SU-DHL-6 (cell line): ENCODE measurements around the gene BCAS3.

Source experiments
- H2AFZ ChIP-seq: fragments of 200-600 bp; sonication (generic); 2 replicates; pipeline ENCODE4 v1.6.1; 2014; ENCODE audit warnings: low read depth, mild to moderate bottlenecking, moderate library complexity, mixed read lengths, antibody characterized with exemption, low read length; ENCODE audit not compliant: severe bottlenecking
- H3F3A ChIP-seq: fragments of 200-600 bp; shearing (Covaris generic); 2 replicates; pipeline ENCODE4 v1.6.0; 2016; ENCODE audit warnings: antibody characterized with exemption, mild to moderate bottlenecking; ENCODE audit not compliant: insufficient read depth
- H3K27ac ChIP-seq: fragments of 200-600 bp; sonication (generic); 2 replicates; pipeline ENCODE4 v1.5.1; 2016; ENCODE audit warnings: low read depth, mild to moderate bottlenecking, low read length, moderate library complexity, mixed read lengths
- H3K27me3 ChIP-seq: fragments of 200-600 bp; sonication (generic), shearing (Covaris generic); 2 replicates; pipeline ENCODE4 v1.6.0; 2014; ENCODE audit warnings: mild to moderate bottlenecking, low read length
- H3K36me3 ChIP-seq: fragments of 200-600 bp; sonication (generic); 2 replicates; pipeline ENCODE4 v1.6.1; 2014; ENCODE audit warnings: mild to moderate bottlenecking, low read length, mixed read lengths
- H3K4me2 ChIP-seq: fragments of 300-600, 200-600 bp; shearing (Covaris generic), sonication (generic); 2 replicates; pipeline ENCODE4 v1.6.0; 2014; ENCODE audit warnings: low read length, low read depth, mild to moderate bottlenecking; ENCODE audit not compliant: poor library complexity, severe bottlenecking
- H3K4me3 ChIP-seq: fragments of 200-600 bp; sonication (generic); 2 replicates; pipeline ENCODE4 v1.5.1; 2014; ENCODE audit warnings: antibody characterized with exemption, low read length, mild to moderate bottlenecking, mixed read lengths; ENCODE audit not compliant: insufficient read depth, poor library complexity, severe bottlenecking
- H3K79me2 ChIP-seq: fragments of 200-600 bp; sonication (generic); 2 replicates; pipeline ENCODE4 v1.6.1; 2014; ENCODE audit warnings: mild to moderate bottlenecking, low read length, moderate library complexity; ENCODE audit not compliant: insufficient read depth
- H3K9ac ChIP-seq: fragments of 200-600 bp; sonication (generic); 2 replicates; pipeline ENCODE4 v1.7.0; 2014; ENCODE audit warnings: mild to moderate bottlenecking, low read length
- H3K9me2 ChIP-seq: fragments of 200-600 bp; sonication (generic); replicated peaks from 2 replicates; pipeline ENCODE4 v1.6.1; 2014; ENCODE audit warnings: low read length; ENCODE audit not compliant: insufficient read depth
- H3K9me3 ChIP-seq: fragments of 200-600 bp; sonication (generic); 2 replicates; pipeline ENCODE4 v1.6.1; 2014; ENCODE audit warnings: low read length, mixed read lengths; ENCODE audit not compliant: insufficient read depth
- H4K20me1 ChIP-seq: fragments of 200-600 bp; sonication (generic); 2 replicates; pipeline ENCODE4 v1.6.1; 2014; ENCODE audit warnings: low read depth, mild to moderate bottlenecking, antibody characterized with exemption, low read length, moderate library complexity, mixed read lengths
- EZH2phosphoT487 ChIP-seq: fragments of 200-600 bp; sonication (generic), shearing (Covaris generic); conservative IDR thresholded peaks from 2 replicates; pipeline ENCODE4 v1.6.1; 2018; ENCODE audit warnings: mild to moderate bottlenecking, antibody characterized with exemption, low read length, moderate library complexity, mixed read lengths
- TF ChIP-seq, protein P1 (sequence below): fragments of 200-600 bp; sonication (generic); IDR thresholded peaks from one replicate; pipeline ENCODE4 v1.5.1; 2017; ENCODE audit warnings: antibody characterized with exemption, mild to moderate bottlenecking, low read length, moderate library complexity; ENCODE audit not compliant: insufficient read depth, poor library complexity, severe bottlenecking

The BCAS3 gene

GRCh38 chr17:61423967-61424649, 746.5 kb downstream of the BCAS3 start:
- no peaks in the 10 kb centered on the region for H4K20me1 ChIP-seq
- H3K9me3 ChIP-seq = no peaks in the 10 kb centered on the region
- H3K4me2 ChIP-seq = no peak overlapping the region
- no peaks in the 10 kb centered on the region for H3F3A ChIP-seq
- no peak overlapping the region for H3K4me3 ChIP-seq
- no peaks in the 10 kb centered on the region for H3K36me3 ChIP-seq
- no peak for TF ChIP-seq EZH2phosphoT487
- TF ChIP-seq, protein P1, sequence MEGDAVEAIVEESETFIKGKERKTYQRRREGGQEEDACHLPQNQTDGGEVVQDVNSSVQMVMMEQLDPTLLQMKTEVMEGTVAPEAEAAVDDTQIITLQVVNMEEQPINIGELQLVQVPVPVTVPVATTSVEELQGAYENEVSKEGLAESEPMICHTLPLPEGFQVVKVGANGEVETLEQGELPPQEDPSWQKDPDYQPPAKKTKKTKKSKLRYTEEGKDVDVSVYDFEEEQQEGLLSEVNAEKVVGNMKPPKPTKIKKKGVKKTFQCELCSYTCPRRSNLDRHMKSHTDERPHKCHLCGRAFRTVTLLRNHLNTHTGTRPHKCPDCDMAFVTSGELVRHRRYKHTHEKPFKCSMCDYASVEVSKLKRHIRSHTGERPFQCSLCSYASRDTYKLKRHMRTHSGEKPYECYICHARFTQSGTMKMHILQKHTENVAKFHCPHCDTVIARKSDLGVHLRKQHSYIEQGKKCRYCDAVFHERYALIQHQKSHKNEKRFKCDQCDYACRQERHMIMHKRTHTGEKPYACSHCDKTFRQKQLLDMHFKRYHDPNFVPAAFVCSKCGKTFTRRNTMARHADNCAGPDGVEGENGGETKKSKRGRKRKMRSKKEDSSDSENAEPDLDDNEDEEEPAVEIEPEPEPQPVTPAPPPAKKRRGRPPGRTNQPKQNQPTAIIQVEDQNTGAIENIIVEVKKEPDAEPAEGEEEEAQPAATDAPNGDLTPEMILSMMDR = no peak
- no peaks in the 10 kb centered on the region for H3K9me2 ChIP-seq
- no peak overlapping the region for H2AFZ ChIP-seq
- H3K79me2 ChIP-seq = no peaks in the 10 kb centered on the region
- H3K9ac ChIP-seq = no peak overlapping the region
- H3K27me3 ChIP-seq = no peaks in the 10 kb centered on the region
- no peak overlapping the region for H3K27ac ChIP-seq

GRCh38 chr17:61425682-61426481, 748.2 kb downstream of the BCAS3 start:
- no peaks in the 10 kb centered on the region for H3K27me3 ChIP-seq
- H3K79me2 ChIP-seq = no peaks in the 10 kb centered on the region
- TF ChIP-seq, protein P1 = no peak
- no peak for TF ChIP-seq EZH2phosphoT487
- no peaks in the 10 kb centered on the region for H3K36me3 ChIP-seq
- no peaks in the 10 kb centered on the region for H4K20me1 ChIP-seq
- H3K4me3 ChIP-seq = no peak overlapping the region
- H3K9me2 ChIP-seq = no peaks in the 10 kb centered on the region
- no peak overlapping the region for H3K27ac ChIP-seq
- no peak overlapping the region for H3K9ac ChIP-seq
- H3K4me2 ChIP-seq = no peak overlapping the region
- no peak overlapping the region for H2AFZ ChIP-seq
- H3K9me3 ChIP-seq = no peaks in the 10 kb centered on the region
- no peaks in the 10 kb centered on the region for H3F3A ChIP-seq

DNA sequence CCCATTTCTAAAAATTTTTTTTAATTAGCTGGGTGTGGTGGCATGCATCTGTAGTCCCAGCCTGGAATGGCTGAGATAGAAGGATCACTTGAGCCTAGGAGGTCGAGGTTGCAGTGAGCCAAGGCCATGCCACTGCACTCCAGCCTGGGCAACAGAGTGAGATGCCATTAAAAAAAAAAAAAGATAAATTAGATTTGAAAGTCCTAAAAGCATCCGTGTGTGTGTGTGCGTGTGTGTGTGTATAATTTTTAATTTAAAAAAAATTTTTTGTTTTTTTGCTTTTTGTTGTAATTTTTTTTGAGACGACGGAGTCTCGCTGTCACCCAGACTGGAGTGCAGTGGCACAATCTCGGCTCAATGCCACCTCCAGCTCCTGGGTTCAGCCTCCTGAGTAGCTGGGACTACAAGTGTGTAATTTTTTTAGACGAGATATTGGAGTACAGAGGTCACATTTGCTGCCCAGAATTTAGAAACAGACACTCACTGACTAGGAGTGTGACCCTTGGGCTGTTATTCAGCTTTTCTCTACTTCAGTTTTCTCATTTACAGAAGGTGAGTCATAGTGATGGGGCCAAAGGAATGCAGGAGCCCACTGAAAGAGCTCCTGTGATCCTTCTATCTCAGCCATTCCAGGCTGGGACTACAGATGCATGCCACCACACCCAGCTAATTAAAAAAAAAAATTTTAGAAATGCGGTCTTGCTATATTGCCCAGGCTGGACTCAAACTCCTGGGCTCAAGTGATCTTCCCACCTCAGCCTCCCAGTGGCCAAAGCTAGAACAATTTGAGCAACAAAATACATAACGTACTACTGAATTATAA, 749.0 kb downstream of the BCAS3 start:
- no peak overlapping the region for H3K4me3 ChIP-seq
- no peak overlapping the region for H3K9ac ChIP-seq
- H3K36me3 ChIP-seq = no peaks in the 10 kb centered on the region
- no peak overlapping the region for H2AFZ ChIP-seq
- no peaks in the 10 kb centered on the region for H3K9me2 ChIP-seq
- H3K4me2 ChIP-seq = no peak overlapping the region
- H4K20me1 ChIP-seq = no peaks in the 10 kb centered on the region
- H3K27ac ChIP-seq = no peak overlapping the region
- H3K27me3 ChIP-seq = no peaks in the 10 kb centered on the region
- H3K9me3 ChIP-seq = no peaks in the 10 kb centered on the region
- no peaks in the 10 kb centered on the region for H3K79me2 ChIP-seq
- TF ChIP-seq EZH2phosphoT487 = no peak
- TF ChIP-seq, protein P1 = no peak
- H3F3A ChIP-seq = no peaks in the 10 kb centered on the region
